K562 (cell line): ENCODE data around the gene CHAC1. TPM values are rescaled to one million over a fixed set of nuclear protein-coding genes. Genes with fewer than 3 reads are reported as not detected.

ENCODE experiments used
- ATAC-seq: fragments of 200-7000 bp; cut with Tn5 transposase; 3 replicates; pipeline ENCODE4 v1.9.1; 2020; ENCODE audit warnings: moderate library complexity
- BruUV-seq: library from RNA; stranded (reverse); fragments of 400-500 nt; replicated peaks from 2 replicates; lab custom pipeline; 2021; lab: Mats Ljungman, UMichigan
- CTCF ChIA-PET: fragments of 300-600 bp; formaldehyde crosslinking; extraction: SDS; loops from one replicate; lab custom pipeline; 2021; ENCODE audit warnings: low intra/inter-chr PET ratio; lab: Yijun Ruan, JAX
- POLR2A ChIA-PET: fragments of 300-600, 350-650 bp; sonication (Branson Sonifier 250); formaldehyde crosslinking; extraction: SDS; loops from one replicate; lab custom pipeline; 2021; ENCODE audit warnings: antibody characterized with exemption, inconsistent platforms; lab: Yijun Ruan, JAX
- DNase-seq, 4 experiments: peaks; one replicate each; pipeline versions ENCODE4 v3.0.0 to v3.0.0-alpha.2; 2011 to 2018; ENCODE audit warnings: low spot score in 3 of 4, mixed read lengths in 3 of 4; ENCODE audit errors: extremely low read depth in 1 of 4
- FAIRE-seq: peaks from 2 replicates; lab custom pipeline; 2011; peaks lifted over from hg19 to GRCh38; lab: Jason Lieb, UNC
- H2AFZ ChIP-seq: 2 replicates; pipeline ENCODE4 v1.6.0; 2011; ENCODE audit warnings: low read depth, low read length, control low read depth, inconsistent platforms
- H3K27ac ChIP-seq: fragments of 200-600 bp; 3 replicates; pipeline ENCODE4 v1.8.0; 2011; ENCODE audit warnings: low read depth, mild to moderate bottlenecking, control low read depth, inconsistent platforms, low read length, moderate library complexity, mixed read lengths; ENCODE audit errors: extremely low read depth
- H3K27me3 ChIP-seq, 2 experiments: fragments of 300-600 bp in 1 of 2; 2 replicates in 1 of 2; 3 replicates in 1 of 2; pipeline versions ENCODE4 v1.6.0 to v1.8.0; 2011; ENCODE audit warnings: inconsistent platforms in 2 of 2, low read length in 2 of 2, mild to moderate bottlenecking in 1 of 2, mixed read lengths in 1 of 2, moderate library complexity in 1 of 2; ENCODE audit not compliant: control insufficient read depth in 2 of 2, insufficient read depth in 2 of 2
- H3K36me3 ChIP-seq: fragments of 300-600 bp; 3 replicates; pipeline ENCODE4 v1.8.0; 2011; ENCODE audit warnings: mild to moderate bottlenecking, low read length, inconsistent platforms; ENCODE audit not compliant: control insufficient read depth, insufficient read depth
- H3K4me1 ChIP-seq, 2 experiments: fragments of 200-600 bp in 1 of 2; replicated peaks in 1 of 2; 2 replicates in 1 of 2; 3 replicates in 1 of 2; pipeline versions ENCODE4 v1.5.1 to v1.8.0; 2011; ENCODE audit warnings: inconsistent platforms in 2 of 2, low read length in 2 of 2, mild to moderate bottlenecking in 1 of 2, mixed read lengths in 1 of 2, moderate library complexity in 1 of 2; ENCODE audit not compliant: control insufficient read depth in 2 of 2, insufficient read depth in 2 of 2
- H3K4me2 ChIP-seq: 2 replicates; pipeline ENCODE4 v1.6.1; 2011; ENCODE audit warnings: low read length, control low read depth, inconsistent platforms, mixed read lengths; ENCODE audit not compliant: insufficient read depth
- H3K4me3 ChIP-seq: fragments of 200-600 bp; sonication (generic), shearing (Covaris generic); 2 replicates; pipeline ENCODE4 v1.5.1; 2016; ENCODE audit warnings: control low read depth, inconsistent platforms
- H3K79me2 ChIP-seq: fragments of 200-600 bp; 3 replicates; pipeline ENCODE4 v1.8.0; 2011; ENCODE audit warnings: low read length, inconsistent platforms; ENCODE audit not compliant: control insufficient read depth, insufficient read depth
- H3K9ac ChIP-seq, 2 experiments: 2 replicates each; pipeline versions ENCODE4 v1.6.0 to v1.6.1; 2011; ENCODE audit warnings: low read depth in 2 of 2, low read length in 2 of 2, control low read depth in 1 of 2, inconsistent platforms in 1 of 2, mild to moderate bottlenecking in 1 of 2, mixed read lengths in 1 of 2; ENCODE audit not compliant: insufficient read depth in 1 of 2
- H3K9me1 ChIP-seq: one replicate; pipeline ENCODE4 v1.6.0; 2011; ENCODE audit warnings: inconsistent platforms, mild to moderate bottlenecking, low read length, moderate library complexity; ENCODE audit not compliant: control insufficient read depth, insufficient read depth
- H3K9me3 ChIP-seq: replicated peaks from 2 replicates; pipeline ENCODE4 v1.5.1; 2011; ENCODE audit warnings: low read depth, low read length, inconsistent platforms; ENCODE audit not compliant: control insufficient read depth, insufficient read depth
- H4K20me1 ChIP-seq: replicated peaks from 2 replicates; pipeline ENCODE4 v1.6.1; 2011; ENCODE audit warnings: low read length, inconsistent platforms, mixed read lengths; ENCODE audit not compliant: control insufficient read depth, insufficient read depth
- CAMTA2 ChIP-seq: fragments of 250-450 bp; sonication (Bioruptor Pico); conservative IDR thresholded peaks from 2 replicates; pipeline ENCODE4 v1.5.1; 2022
- CEBPG ChIP-seq, 3 experiments: fragments of 200-800 bp in 1 of 3; sonication (Bioruptor generic) in 1 of 3; sonication (generic) in 1 of 3; formaldehyde crosslinking in 1 of 3; IDR thresholded peaks in 2 of 3; conservative IDR thresholded peaks in 1 of 3; 2 replicates each; pipeline versions ENCODE4 v1.6.1 to v1.8.0; 2016 to 2022; ENCODE audit warnings: missing compliant biosample characterization in 2 of 3, missing genetic modification characterization in 2 of 3, mild to moderate bottlenecking in 1 of 3, missing genetic modification reagents in 1 of 3
- FIP1L1 ChIP-seq: fragments of 200-400 bp; formaldehyde crosslinking; IDR thresholded peaks from 2 replicates; pipeline ENCODE4 v1.6.1; 2018; ENCODE audit warnings: mild to moderate bottlenecking, low read depth, low read length; ENCODE audit not compliant: poor library complexity, severe bottlenecking
- HDGF ChIP-seq: fragments of 450-650 bp; IDR thresholded peaks from 2 replicates; pipeline ENCODE4 v1.6.1; 2016
- HNRNPLL ChIP-seq: fragments of 200-400 bp; formaldehyde crosslinking; IDR thresholded peaks from 2 replicates; pipeline ENCODE4 v1.6.1; 2017; ENCODE audit warnings: low read length, low read depth, mild to moderate bottlenecking; ENCODE audit not compliant: poor library complexity, severe bottlenecking
- ILF3 ChIP-seq: fragments of 450-650 bp; IDR thresholded peaks from 2 replicates; pipeline ENCODE4 v1.6.1; 2018; ENCODE audit warnings: antibody characterized with exemption, mild to moderate bottlenecking, moderate library complexity, borderline replicate concordance
- NR3C1 ChIP-seq: sonication (generic); formaldehyde crosslinking; IDR thresholded peaks from 2 replicates; pipeline ENCODE4 v1.8.1; 2022; ENCODE audit warnings: missing genetic modification reagents
- POLR2B ChIP-seq: fragments of 450-650 bp; IDR thresholded peaks from 2 replicates; pipeline ENCODE4 v1.6.1; 2018; ENCODE audit warnings: low read depth; ENCODE audit not compliant: partially characterized antibody
- POU5F1 ChIP-seq: fragments of 150-350 bp; IDR thresholded peaks from 2 replicates; pipeline ENCODE4 v1.6.1; 2014; ENCODE audit warnings: borderline replicate concordance, low read length, low read depth, mild to moderate bottlenecking; ENCODE audit not compliant: partially characterized antibody
- PTBP1 ChIP-seq: fragments of 200-400 bp; formaldehyde crosslinking; IDR thresholded peaks from 2 replicates; pipeline ENCODE4 v1.6.1; 2017; ENCODE audit warnings: low read depth, low read length
- WHSC1 ChIP-seq: IDR thresholded peaks from one replicate; pipeline ENCODE4 v1.6.1; 2012; ENCODE audit warnings: low read length, control low read depth, inconsistent platforms
- XRCC4 ChIP-seq: IDR thresholded peaks from one replicate; pipeline ENCODE4 v1.6.1; 2011; ENCODE audit not compliant: insufficient read depth, insufficient read length; ENCODE audit errors: extremely low read depth
- ZBTB8A ChIP-seq: fragments of 450-650 bp; IDR thresholded peaks from 2 replicates; pipeline ENCODE4 v1.6.1; 2018; ENCODE audit warnings: mild to moderate bottlenecking, moderate library complexity; ENCODE audit not compliant: partially characterized antibody
- ZNF408 ChIP-seq: fragments of 250-450 bp; sonication (Bioruptor Pico); IDR thresholded peaks from 2 replicates; pipeline ENCODE4 v1.4.0; 2020; ENCODE audit warnings: low read depth, mild to moderate bottlenecking, moderate library complexity
- ZNF41 ChIP-seq: fragments of 250-450 bp; sonication (Bioruptor Pico); conservative IDR thresholded peaks from 2 replicates; pipeline ENCODE4 v1.4.0; 2020; ENCODE audit warnings: mild to moderate bottlenecking
- WGBS: fragments of 100-300 bp; shearing (Covaris generic); methylation state at CpG from one replicate; pipeline ENCODE4 v1.1.6; 2016; ENCODE audit warnings: low coverage, mixed read lengths; ENCODE audit not compliant: insufficient coverage; ENCODE audit errors: missing lambda C conversion rate; 5-methylcytosine and 5-hydroxymethylcytosine counted together
- in situ Hi-C: fragments of 300-500 bp; cut with MboI; formaldehyde crosslinking; loops from 4 replicates; pipeline ENCODE4 v1.15.0; 2018; ENCODE audit warnings: inconsistent platforms, mixed read lengths
- intact Hi-C: fragments of 100-400 bp; cut with micrococcal nuclease; formaldehyde crosslinking; loops from 2 replicates; pipeline ENCODE4 v1.14.2; 2022
- polyA plus RNA-seq, 8 experiments: library from polyadenylated mRNA; depleted of rRNA in 4 of 8; stranded (reverse) in 5 of 8; unstranded in 3 of 8; fragments of >200 nt; fragmentation: Nextera tagmentation in 2 of 8; fragmentation: Illumina TruSeq in 1 of 8; extraction: Ambion mirVana in 2 of 8; extraction: Trizol in 1 of 8; gene quantifications; 2 replicates each; pipeline versions ENCODE4 v1.2.1 to v1.2.3, GENCODE V29; 2011 to 2014; ENCODE audit warnings: inconsistent platforms in 1 of 8, missing spikeins in 1 of 8
- total RNA-seq, 7 experiments: library from RNA; depleted of rRNA in 6 of 7; stranded (reverse); fragments of >200 nt in 6 of 7; fragmentation: Illumina TruSeq in 2 of 7; extraction: Trizol in 2 of 7; gene quantifications; 2 replicates each; pipeline versions ENCODE4 v1.2.1 to v1.2.3, GENCODE V29; 2011 to 2021; ENCODE audit warnings: low replicate concordance in 1 of 7
- TF ChIP-seq, protein P1 (sequence below): fragments of 250-450 bp; sonication (Bioruptor Pico); IDR thresholded peaks from 2 replicates; pipeline ENCODE4 v1.5.0; 2021; ENCODE audit warnings: mild to moderate bottlenecking, borderline replicate concordance
- TF ChIP-seq, protein P2 (sequence below): fragments of 250-450 bp; sonication (Bioruptor Pico); IDR thresholded peaks from 2 replicates; pipeline ENCODE4 v1.5.0; 2020; ENCODE audit warnings: mild to moderate bottlenecking

CHAC1 gene
- total and polyA plus RNA-seq, 9 of the 15 experiments (the other 6 are each of a cell fraction or from before 2014, with no cell fraction given): 0.47 to 39.0 (median 7.5) TPM

DNA sequence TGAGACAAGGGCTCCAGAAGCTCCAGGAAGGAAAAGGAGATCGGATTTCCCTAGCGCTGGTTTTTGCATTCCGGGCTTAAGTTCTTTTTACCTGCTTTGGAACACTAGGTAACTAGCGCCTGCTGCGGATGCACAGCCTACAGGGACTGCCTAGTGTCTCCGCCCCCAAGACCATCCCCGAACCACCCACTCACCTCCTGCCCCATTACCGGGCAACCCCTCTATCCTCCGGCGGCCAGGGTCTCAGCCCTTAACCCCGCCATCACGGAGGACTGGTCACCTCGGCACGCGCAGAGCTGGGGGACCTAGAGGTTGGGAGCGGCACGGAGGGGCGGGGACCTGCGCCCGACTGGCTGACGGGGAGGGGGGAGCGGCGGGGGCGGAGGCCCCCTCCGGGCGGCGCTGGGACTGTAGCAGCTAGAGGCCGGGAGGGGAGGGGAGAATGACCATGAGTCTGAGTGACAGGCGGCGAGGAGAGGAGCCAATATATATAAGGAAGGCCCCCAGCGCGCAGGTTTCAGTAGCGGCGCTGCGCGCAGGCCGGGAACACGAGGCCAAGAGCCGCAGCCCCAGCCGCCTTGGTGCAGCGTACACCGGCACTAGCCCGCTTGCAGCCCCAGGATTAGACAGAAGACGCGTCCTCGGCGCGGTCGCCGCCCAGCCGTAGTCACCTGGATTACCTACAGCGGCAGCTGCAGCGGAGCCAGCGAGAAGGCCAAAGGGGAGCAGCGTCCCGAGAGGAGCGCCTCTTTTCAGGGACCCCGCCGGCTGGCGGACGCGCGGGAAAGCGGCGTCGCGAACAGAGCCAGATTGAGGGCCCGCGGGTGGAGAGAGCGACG is 24.2 kb upstream of the CHAC1 start, which contains the start of gene DLL4:
Gene DLL4, plus strand, starts transcription at position 520 of the 839 bp plus-strand sequence. CDS start 329 bp downstream, outside the sequence.
- Histone ChIP-seq H3K4me1 (peaks cover 15 to 69% of the 10 kb centered on the region in 2 experiments), H3K79me2 (no peaks in the 10 kb centered on the region), H3K4me2 (peak within 1 kb of the TSS; percentile 75), H3K9me3 (no peaks in the 10 kb centered on the region), H3K9me1 (no peaks in the 10 kb centered on the region), H3K36me3 (no peaks in the 10 kb centered on the region), H3K27ac (no peak within 1 kb of the TSS), H3K27me3 (peaks cover 0 to 19% of the 10 kb centered on the region in 2 experiments; a peak in 2 of 5 replicates), H3K9ac (peak within 1 kb of the TSS in 1 of 2 experiments; percentile 92; a peak in 2 of 4 replicates), H3K4me3 (peak within 1 kb of the TSS; percentile 54), H4K20me1 (0 out of 2 replicates have a peak, but pooled peaks cover 4% of the 10 kb centered on the region), H2AFZ (peak within 1 kb of the TSS; percentile 94)
- DNase-seq (peak; percentile 91 to 95 (median 94)), ATAC-seq (peak; percentile 82), FAIRE-seq (peak; percentile 75)
- in situ Hi-C loops: no loop called here
- intact Hi-C loops: no loop called here
- under 1% methylated on average over 45 of the region's 71 CpGs for WGBS
- ChIA-PET POLR2A (interaction anchor here (0.6 to 0.9 kb wide), 6 partner anchors 17 to 1734 kb away, joined by 3 to 6 read pairs (median 3); no protein-coding TSS in a partner anchor), CTCF (no interaction called here)
- no TSS peak for BruUV-seq
- TF ChIP-seq ZNF408 (CRISPR knock-in tag) (no peak), POLR2B (no peak), CEBPG (CRISPR knock-in tag; IDR thresholded peaks at IDR 0.05) (peak; percentile 40; the same call in 1 of the 2 replicates), CEBPG (tag; conservative IDR thresholded peaks at IDR 0.05 in 1 of 2, IDR thresholded peaks at IDR 0.05 in 1 of 2) (no peak), ZBTB8A (no peak), WHSC1 (no peak), NR3C1 (CRISPR knock-in tag) (peak; percentile 81; the same call in 1 of the 2 replicates), ILF3 (no peak), HDGF (no peak), ZNF41 (CRISPR knock-in tag) (no peak), XRCC4 (no peak), CAMTA2 (CRISPR knock-in tag) (no peak), PTBP1 (no peak), FIP1L1 (peak; percentile 18), HNRNPLL (peak; percentile 58), POU5F1 (no peak)
- TF ChIP-seq, protein P1, sequence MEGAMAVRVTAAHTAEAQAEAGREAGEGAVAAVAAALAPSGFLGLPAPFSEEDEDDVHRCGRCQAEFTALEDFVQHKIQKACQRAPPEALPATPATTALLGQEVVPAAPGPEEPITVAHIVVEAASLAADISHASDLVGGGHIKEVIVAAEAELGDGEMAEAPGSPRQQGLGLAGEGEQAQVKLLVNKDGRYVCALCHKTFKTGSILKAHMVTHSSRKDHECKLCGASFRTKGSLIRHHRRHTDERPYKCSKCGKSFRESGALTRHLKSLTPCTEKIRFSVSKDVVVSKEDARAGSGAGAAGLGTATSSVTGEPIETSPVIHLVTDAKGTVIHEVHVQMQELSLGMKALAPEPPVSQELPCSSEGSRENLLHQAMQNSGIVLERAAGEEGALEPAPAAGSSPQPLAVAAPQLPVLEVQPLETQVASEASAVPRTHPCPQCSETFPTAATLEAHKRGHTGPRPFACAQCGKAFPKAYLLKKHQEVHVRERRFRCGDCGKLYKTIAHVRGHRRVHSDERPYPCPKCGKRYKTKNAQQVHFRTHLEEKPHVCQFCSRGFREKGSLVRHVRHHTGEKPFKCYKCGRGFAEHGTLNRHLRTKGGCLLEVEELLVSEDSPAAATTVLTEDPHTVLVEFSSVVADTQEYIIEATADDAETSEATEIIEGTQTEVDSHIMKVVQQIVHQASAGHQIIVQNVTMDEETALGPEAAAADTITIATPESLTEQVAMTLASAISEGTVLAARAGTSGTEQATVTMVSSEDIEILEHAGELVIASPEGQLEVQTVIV (CRISPR knock-in tag): no peak
- TF ChIP-seq, protein P2, sequence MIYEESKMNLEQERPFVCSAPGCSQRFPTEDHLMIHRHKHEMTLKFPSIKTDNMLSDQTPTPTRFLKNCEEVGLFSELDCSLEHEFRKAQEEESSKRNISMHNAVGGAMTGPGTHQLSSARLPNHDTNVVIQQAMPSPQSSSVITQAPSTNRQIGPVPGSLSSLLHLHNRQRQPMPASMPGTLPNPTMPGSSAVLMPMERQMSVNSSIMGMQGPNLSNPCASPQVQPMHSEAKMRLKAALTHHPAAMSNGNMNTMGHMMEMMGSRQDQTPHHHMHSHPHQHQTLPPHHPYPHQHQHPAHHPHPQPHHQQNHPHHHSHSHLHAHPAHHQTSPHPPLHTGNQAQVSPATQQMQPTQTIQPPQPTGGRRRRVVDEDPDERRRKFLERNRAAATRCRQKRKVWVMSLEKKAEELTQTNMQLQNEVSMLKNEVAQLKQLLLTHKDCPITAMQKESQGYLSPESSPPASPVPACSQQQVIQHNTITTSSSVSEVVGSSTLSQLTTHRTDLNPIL (CRISPR knock-in tag): no peak
